HepG2 (cell line): Measurements from ENCODE around the gene NME4. TPM values are rescaled to one million over a fixed set of nuclear protein-coding genes. Genes with fewer than 3 reads are reported as not detected.

Experiments
- CAMTA2 ChIP-seq: sonication (generic); formaldehyde crosslinking; IDR thresholded peaks from 2 replicates; pipeline ENCODE4 v1.4.0; 2020; ENCODE audit warnings: mild to moderate bottlenecking, missing genetic modification reagents, borderline replicate concordance
- GATAD2A ChIP-seq: IDR thresholded peaks from 2 replicates; pipeline ENCODE4 v1.6.1; 2016
- HOXA3 ChIP-seq: sonication (generic); formaldehyde crosslinking; IDR thresholded peaks from 2 replicates; pipeline ENCODE4 v1.5.0; 2020; ENCODE audit warnings: missing genetic modification reagents
- HOXA7 ChIP-seq: sonication (generic); formaldehyde crosslinking; IDR thresholded peaks from 2 replicates; pipeline ENCODE4 v1.8.1; 2022; ENCODE audit warnings: mild to moderate bottlenecking, missing genetic modification reagents, moderate library complexity
- MED1 ChIP-seq: sonication (generic); formaldehyde crosslinking; IDR thresholded peaks from 2 replicates; pipeline ENCODE4 v1.4.0; 2020; ENCODE audit warnings: missing genetic modification reagents
- SAP130 ChIP-seq: IDR thresholded peaks from 2 replicates; pipeline ENCODE4 v1.6.1; 2016; ENCODE audit warnings: low read depth
- SP4 ChIP-seq: sonication (generic); formaldehyde crosslinking; IDR thresholded peaks from 2 replicates; pipeline ENCODE4 v1.8.1; 2023; ENCODE audit warnings: mild to moderate bottlenecking, missing genetic modification reagents
- SP5 ChIP-seq: IDR thresholded peaks from 2 replicates; pipeline ENCODE4 v1.6.1; 2016; ENCODE audit warnings: low read depth, borderline replicate concordance
- UBTF ChIP-seq: sonication (generic); formaldehyde crosslinking; IDR thresholded peaks from 2 replicates; pipeline ENCODE4 v1.4.0; 2020; ENCODE audit warnings: mild to moderate bottlenecking, missing genetic modification reagents
- ZBTB37 ChIP-seq: sonication (generic); formaldehyde crosslinking; IDR thresholded peaks from 2 replicates; pipeline ENCODE4 v1.4.0; 2020; ENCODE audit warnings: mild to moderate bottlenecking, missing genetic modification reagents
- ZFP1 ChIP-seq: IDR thresholded peaks from 2 replicates; pipeline ENCODE4 v1.6.1; 2016
- ZMYM4 ChIP-seq: sonication (generic); formaldehyde crosslinking; IDR thresholded peaks from 2 replicates; pipeline ENCODE4 v1.8.1; 2023; ENCODE audit warnings: mild to moderate bottlenecking, missing genetic modification reagents
- ZNF274 ChIP-seq: sonication (generic); formaldehyde crosslinking; IDR thresholded peaks from 2 replicates; pipeline ENCODE4 v1.5.1; 2020; ENCODE audit warnings: mild to moderate bottlenecking, missing genetic modification reagents
- ZNF280B ChIP-seq: sonication (generic); formaldehyde crosslinking; IDR thresholded peaks from 2 replicates; pipeline ENCODE4 v1.5.0; 2020; ENCODE audit warnings: missing genetic modification reagents, mild to moderate bottlenecking, borderline replicate concordance
- ZNF446 ChIP-seq: sonication (generic); formaldehyde crosslinking; IDR thresholded peaks from 2 replicates; pipeline ENCODE4 v1.5.0; 2020; ENCODE audit warnings: mild to moderate bottlenecking, missing genetic modification reagents
- ZNF484 ChIP-seq: sonication (generic); formaldehyde crosslinking; IDR thresholded peaks from 2 replicates; pipeline ENCODE4 v1.5.1; 2020; ENCODE audit warnings: mild to moderate bottlenecking, low read depth, missing genetic modification reagents, borderline replicate concordance
- ZNF598 ChIP-seq: sonication (generic); formaldehyde crosslinking; IDR thresholded peaks from 2 replicates; pipeline ENCODE4 v1.5.1; 2020; ENCODE audit warnings: mild to moderate bottlenecking, missing genetic modification reagents, borderline replicate concordance
- polyA plus RNA-seq, 8 experiments: library from polyadenylated mRNA; depleted of rRNA in 3 of 8; stranded (reverse) in 7 of 8; unstranded in 1 of 8; fragments of >200 nt; fragmentation: Illumina TruSeq in 4 of 8; extraction: Trizol in 4 of 8; gene quantifications; 2 replicates each; pipeline versions ENCODE4 v1.2.1 to v1.2.3, GENCODE V29; 2011 to 2016; ENCODE audit warnings: low read depth in 4 of 8, missing spikeins in 1 of 8, mixed read lengths in 1 of 8; ENCODE audit not compliant: insufficient read depth in 1 of 8
- total RNA-seq, 5 experiments: library from RNA; depleted of rRNA; stranded (reverse); fragments of >200 nt; fragmentation: Illumina TruSeq; extraction: Trizol; gene quantifications; 2 replicates each; pipeline ENCODE4 v1.2.3, GENCODE V29; 2016; ENCODE audit warnings: low read depth in 1 of 5
- TF ChIP-seq, protein P1 (sequence below): sonication (generic); formaldehyde crosslinking; IDR thresholded peaks from 2 replicates; pipeline ENCODE4 v1.4.0; 2020; ENCODE audit warnings: missing genetic modification reagents

The NME4 gene
- total and polyA plus RNA-seq, 2 of the 13 experiments (the other 11 are each of a cell fraction or from before 2014, with no cell fraction given) = 121 to 263 TPM

- TF ChIP-seq ZNF280B (CRISPR knock-in tag) (peak; percentile 55; the same call in 1 of the 2 replicates), HOXA7 (no peak), ZNF446 (peak; percentile 76; the same call in 1 of the 2 replicates), ZNF274 (no peak), ZFP1 (CRISPR knock-in tag) (no peak), SP4 (CRISPR knock-in tag) (peak; percentile 34; the same call in 1 of the 2 replicates), SP5 (CRISPR knock-in tag) (0 out of 2 replicates have a peak, but pooled peaks have one; percentile 11), SAP130 (CRISPR knock-in tag) (peak; percentile 49; the same call in 1 of the 2 replicates), UBTF (CRISPR knock-in tag) (0 out of 2 replicates have a peak, but pooled peaks have one; percentile 34), ZMYM4 (0 out of 2 replicates have a peak, but pooled peaks have one; percentile 19), GATAD2A (CRISPR knock-in tag) (peak; percentile 53), CAMTA2 (CRISPR knock-in tag) (0 out of 2 replicates have a peak, but pooled peaks have one; percentile 25), ZNF598 (CRISPR knock-in tag) (no peak), ZBTB37 (CRISPR knock-in tag) (0 out of 2 replicates have a peak, but pooled peaks have one; percentile 34), MED1 (peak; percentile 92), HOXA3 (0 out of 2 replicates have a peak, but pooled peaks have one; percentile 38), ZNF484 (CRISPR knock-in tag) (no peak)
- TF ChIP-seq, protein P1, sequence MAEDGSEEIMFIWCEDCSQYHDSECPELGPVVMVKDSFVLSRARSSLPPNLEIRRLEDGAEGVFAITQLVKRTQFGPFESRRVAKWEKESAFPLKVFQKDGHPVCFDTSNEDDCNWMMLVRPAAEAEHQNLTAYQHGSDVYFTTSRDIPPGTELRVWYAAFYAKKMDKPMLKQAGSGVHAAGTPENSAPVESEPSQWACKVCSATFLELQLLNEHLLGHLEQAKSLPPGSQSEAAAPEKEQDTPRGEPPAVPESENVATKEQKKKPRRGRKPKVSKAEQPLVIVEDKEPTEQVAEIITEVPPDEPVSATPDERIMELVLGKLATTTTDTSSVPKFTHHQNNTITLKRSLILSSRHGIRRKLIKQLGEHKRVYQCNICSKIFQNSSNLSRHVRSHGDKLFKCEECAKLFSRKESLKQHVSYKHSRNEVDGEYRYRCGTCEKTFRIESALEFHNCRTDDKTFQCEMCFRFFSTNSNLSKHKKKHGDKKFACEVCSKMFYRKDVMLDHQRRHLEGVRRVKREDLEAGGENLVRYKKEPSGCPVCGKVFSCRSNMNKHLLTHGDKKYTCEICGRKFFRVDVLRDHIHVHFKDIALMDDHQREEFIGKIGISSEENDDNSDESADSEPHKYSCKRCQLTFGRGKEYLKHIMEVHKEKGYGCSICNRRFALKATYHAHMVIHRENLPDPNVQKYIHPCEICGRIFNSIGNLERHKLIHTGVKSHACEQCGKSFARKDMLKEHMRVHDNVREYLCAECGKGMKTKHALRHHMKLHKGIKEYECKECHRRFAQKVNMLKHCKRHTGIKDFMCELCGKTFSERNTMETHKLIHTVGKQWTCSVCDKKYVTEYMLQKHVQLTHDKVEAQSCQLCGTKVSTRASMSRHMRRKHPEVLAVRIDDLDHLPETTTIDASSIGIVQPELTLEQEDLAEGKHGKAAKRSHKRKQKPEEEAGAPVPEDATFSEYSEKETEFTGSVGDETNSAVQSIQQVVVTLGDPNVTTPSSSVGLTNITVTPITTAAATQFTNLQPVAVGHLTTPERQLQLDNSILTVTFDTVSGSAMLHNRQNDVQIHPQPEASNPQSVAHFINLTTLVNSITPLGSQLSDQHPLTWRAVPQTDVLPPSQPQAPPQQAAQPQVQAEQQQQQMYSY (CRISPR knock-in tag) = no peak
Measured at GRCh38 chr16:359871-360697, 36.9 kb upstream of the NME4 start (continued).
